Upper lobe of left lung (tissue), 4 donors: ENCODE measurements around the gene LYZL2.
"Not testable (repeated sequence)": the region's sequence is repeated elsewhere in the genome, so short reads cannot be mapped to it uniquely, and the experiment has no call there.

Source experiments
- POLR2A ChIP-seq, 4 donors: fragments of 450-650 bp; IDR thresholded peaks; one replicate each; pipeline ENCODE4 v1.5.1; 2016 to 2017; ENCODE audit warnings: antibody characterized with exemption in 4 of 4, mild to moderate bottlenecking in 2 of 4
- TF ChIP-seq, protein P1 (sequence below), 6 experiments: fragments of 450-650 bp in 4 of 6; fragments of 200-600 bp in 2 of 6; sonication (generic) in 2 of 6; IDR thresholded peaks; one replicate each; pipeline ENCODE4 v1.5.1; 2016 to 2019; ENCODE audit warnings: antibody characterized with exemption in 6 of 6

DNA sequence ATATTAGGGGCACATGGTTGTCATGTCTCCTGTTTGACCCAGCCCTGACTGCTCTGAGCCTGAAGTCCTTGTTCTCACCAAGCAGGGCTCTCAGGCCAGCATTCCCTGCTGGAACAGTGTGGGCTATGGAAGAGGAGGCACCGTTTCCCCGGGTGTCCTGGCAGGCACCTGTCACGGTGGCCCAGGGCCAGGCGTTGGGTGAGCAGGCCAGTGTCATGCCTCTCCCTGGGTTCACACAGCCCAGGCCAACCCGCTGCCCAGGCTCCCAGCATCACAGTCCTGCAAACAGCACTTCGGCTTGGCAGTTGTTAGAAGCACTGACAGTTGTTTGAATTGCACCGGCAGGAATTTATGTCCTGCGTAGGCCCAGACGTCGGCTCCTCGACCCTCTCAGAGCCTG is 38.4 kb upstream of the LYZL2 start:
- TF ChIP-seq, protein P1, sequence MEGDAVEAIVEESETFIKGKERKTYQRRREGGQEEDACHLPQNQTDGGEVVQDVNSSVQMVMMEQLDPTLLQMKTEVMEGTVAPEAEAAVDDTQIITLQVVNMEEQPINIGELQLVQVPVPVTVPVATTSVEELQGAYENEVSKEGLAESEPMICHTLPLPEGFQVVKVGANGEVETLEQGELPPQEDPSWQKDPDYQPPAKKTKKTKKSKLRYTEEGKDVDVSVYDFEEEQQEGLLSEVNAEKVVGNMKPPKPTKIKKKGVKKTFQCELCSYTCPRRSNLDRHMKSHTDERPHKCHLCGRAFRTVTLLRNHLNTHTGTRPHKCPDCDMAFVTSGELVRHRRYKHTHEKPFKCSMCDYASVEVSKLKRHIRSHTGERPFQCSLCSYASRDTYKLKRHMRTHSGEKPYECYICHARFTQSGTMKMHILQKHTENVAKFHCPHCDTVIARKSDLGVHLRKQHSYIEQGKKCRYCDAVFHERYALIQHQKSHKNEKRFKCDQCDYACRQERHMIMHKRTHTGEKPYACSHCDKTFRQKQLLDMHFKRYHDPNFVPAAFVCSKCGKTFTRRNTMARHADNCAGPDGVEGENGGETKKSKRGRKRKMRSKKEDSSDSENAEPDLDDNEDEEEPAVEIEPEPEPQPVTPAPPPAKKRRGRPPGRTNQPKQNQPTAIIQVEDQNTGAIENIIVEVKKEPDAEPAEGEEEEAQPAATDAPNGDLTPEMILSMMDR (IDR thresholded peaks at IDR 0.05) = not testable (repeated sequence)
- TF ChIP-seq POLR2A (IDR thresholded peaks at IDR 0.05) = not testable (repeated sequence)
